Fibroblast of mammary gland (primary cell): ENCODE results near the gene ACTN4.
"Not testable (repeated sequence)": the region's sequence is repeated elsewhere in the genome, so short reads cannot be mapped to it uniquely, and the experiment has no call there.

ENCODE experiments used
- DNase-seq: peaks from one replicate; pipeline ENCODE4 v3.0.0-alpha.2; 2010; ENCODE audit warnings: low read depth
- H3K4me3 ChIP-seq: 2 replicates; pipeline ENCODE4 v1.5.1; 2011; ENCODE audit warnings: low read depth, mild to moderate bottlenecking, low read length, moderate library complexity; ENCODE audit not compliant: control insufficient read depth
- CTCF ChIP-seq: conservative IDR thresholded peaks from 2 replicates; pipeline ENCODE4 v1.5.1; 2011; ENCODE audit warnings: low read depth, low read length, inconsistent platforms; ENCODE audit not compliant: control insufficient read depth, insufficient read depth

The ACTN4 gene

DNA sequence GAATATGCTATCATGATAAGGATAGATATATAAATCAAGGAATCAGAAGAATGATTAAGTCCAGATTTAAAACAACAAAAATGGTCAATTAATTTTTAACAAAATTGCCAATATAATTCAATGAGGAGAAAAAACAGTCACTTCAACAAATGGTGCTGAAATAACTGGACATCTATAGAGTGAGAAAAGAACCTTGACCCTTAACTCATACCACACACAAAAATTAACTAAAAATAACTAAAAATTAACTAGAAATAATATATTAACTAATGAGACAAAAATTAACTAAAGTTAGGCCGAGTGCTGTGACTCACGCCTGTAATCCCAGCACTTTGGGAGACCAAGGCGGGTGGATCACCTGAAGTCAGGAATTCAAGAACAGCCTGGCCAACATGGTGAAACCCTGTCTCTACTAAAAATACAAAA is 116.4 kb downstream of the ACTN4 start:
- no peak overlapping the region for H3K4me3 ChIP-seq
- no peak for DNase-seq
- no peak for TF ChIP-seq CTCF

GRCh38 chr19:38765214-38765613 is 117.8 kb downstream of the ACTN4 start:
- H3K4me3 ChIP-seq, result no peak overlapping the region
- DNase-seq, result no peak
- no peak for TF ChIP-seq CTCF

DNA sequence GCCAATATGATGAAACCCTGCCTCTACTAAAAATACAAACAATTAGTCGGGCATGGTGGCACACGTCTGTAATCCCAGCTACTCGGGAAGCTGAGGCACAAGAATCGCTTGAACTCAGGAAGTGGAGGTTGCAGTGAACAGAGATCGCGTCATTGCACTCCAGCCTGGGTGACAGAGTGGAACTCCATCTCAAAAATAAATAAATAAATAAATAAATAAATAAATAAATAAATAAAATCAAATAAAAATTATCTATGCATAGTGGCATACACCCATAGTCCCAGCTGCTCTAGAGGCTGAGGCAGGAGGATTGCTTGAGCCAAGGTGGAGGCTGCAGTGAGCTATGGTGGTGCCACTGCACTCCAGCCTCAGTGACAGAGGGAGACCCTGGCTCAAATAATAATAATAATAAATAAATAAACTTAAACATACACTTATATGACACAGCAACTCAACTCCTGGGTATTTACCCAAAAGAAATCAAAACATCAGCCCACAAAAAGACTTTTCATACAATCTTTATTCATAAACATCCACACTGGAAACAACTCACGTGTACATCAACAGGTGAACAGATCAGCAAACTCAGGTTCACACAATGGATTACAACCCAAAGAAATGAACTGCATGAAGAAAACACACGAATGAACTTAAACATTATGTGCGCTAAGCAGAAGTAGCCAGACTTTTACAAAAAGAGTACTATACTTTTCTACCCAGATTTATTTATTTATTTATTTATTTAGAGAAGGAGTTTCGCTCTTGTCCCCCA is 119.0 kb downstream of the ACTN4 start:
- H3K4me3 ChIP-seq, result no peak overlapping the region
- DNase-seq, result no peak
- no peak for TF ChIP-seq CTCF

- peak; percentile 72 for DNase-seq
- peak; percentile 53 for TF ChIP-seq CTCF
- H3K4me3 ChIP-seq, result no peak overlapping the region
These were observed 122.3 kb downstream of the ACTN4 start for GRCh38 chr19:38769635-38770211.

GRCh38 chr19:38770228-38770948 is 122.9 kb downstream of the ACTN4 start:
- not testable (repeated sequence) for DNase-seq, H3K4me3 ChIP-seq

DNA sequence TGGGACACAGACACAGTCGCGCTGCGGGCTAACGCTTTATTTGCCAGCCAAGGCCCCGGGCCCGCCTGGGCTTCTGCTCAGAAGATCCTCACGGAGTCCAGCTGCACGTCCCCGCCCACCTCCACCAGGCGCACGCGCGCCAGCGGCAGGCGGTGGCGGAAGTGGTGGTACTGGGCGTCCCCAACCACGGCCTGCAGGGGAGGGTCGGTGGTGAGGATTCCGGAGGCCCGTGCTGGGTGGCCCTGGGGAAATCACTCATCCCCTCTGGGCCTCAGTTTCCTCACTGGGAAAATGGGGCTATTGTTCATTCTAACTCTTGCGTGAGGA is 123.5 kb downstream of the ACTN4 start:
- H3K4me3 ChIP-seq, DNase-seq: not testable (repeated sequence)

DNA sequence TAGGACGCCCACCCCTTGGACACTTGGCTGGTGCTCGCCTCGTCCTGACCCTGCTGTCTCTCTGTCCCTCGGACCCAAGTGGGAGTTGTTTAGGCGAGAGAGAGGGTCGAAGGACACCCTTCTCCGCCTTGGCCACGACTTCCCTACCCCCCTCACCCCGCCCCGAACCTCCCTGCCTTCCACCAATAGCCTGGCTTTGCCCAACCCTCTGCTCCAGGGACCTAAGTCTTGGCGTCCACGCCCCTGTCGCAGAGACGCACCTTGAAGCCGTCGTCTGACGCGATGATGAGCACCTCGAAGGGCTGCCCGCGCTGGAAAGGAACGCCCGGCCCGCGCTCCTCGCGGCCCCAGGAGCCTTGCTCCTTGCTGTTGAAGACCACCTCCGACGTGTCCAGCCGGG is 124.1 kb downstream of the ACTN4 start:
- not testable (repeated sequence) for H3K4me3 ChIP-seq, DNase-seq

- no peak for DNase-seq
- no peak for TF ChIP-seq CTCF
- no peak within 1 kb of the TSS for H3K4me3 ChIP-seq
These were observed 126.2 kb downstream of the ACTN4 start, which contains the start of gene LGALS7 for GRCh38 chr19:38773469-38774177. TSS of gene LGALS7 (minus strand) at chr19:38773517. CDS start at chr19:38773492, 25 bp downstream.
